CD4-positive, alpha-beta T cell (primary cell): ENCODE data around the gene CPNE2. TPM values are rescaled to one million over a fixed set of nuclear protein-coding genes. Genes with fewer than 3 reads are reported as not detected.

Source experiments
- ATAC-seq: fragments of 200-7000 bp; cut with Tn5 transposase; one replicate; pipeline ENCODE4 v1.10.0; 2022; ENCODE audit warnings: mild to moderate bottlenecking; ENCODE audit not compliant: poor library complexity
- CTCF ChIA-PET: fragments of 350-600 bp; sonication (Branson Sonifier 250); formaldehyde crosslinking; loops from one replicate; lab custom pipeline; 2021; ENCODE audit warnings: antibody characterized with exemption, inconsistent platforms; lab: Charles Lee
- POLR2A ChIA-PET: fragments of 350-600 bp; sonication (Branson Sonifier 250); formaldehyde crosslinking; loops from one replicate; lab custom pipeline; 2021; ENCODE audit warnings: antibody characterized with exemption, inconsistent platforms; lab: Charles Lee
- DNase-seq, 14 experiments: peaks; one replicate each; pipeline ENCODE4 v3.0.0-alpha.2; 2013 to 2020; ENCODE audit warnings: mixed read lengths in 2 of 14
- H3K27ac ChIP-seq, 2 donors: one replicate each; pipeline versions ENCODE4 v1.5.1 to v1.7.0; 2013; ENCODE audit warnings: low read length in 2 of 2, low read depth in 1 of 2, mild to moderate bottlenecking in 1 of 2
- H3K27me3 ChIP-seq, 2 experiments: 1 replicate in 1 of 2; 2 replicates in 1 of 2; pipeline versions ENCODE4 v1.6.1 to v1.7.0; 2013; ENCODE audit warnings: low read length in 2 of 2, control low read depth in 1 of 2, mild to moderate bottlenecking in 1 of 2, moderate library complexity in 1 of 2; ENCODE audit not compliant: insufficient read depth in 2 of 2, control insufficient read depth in 1 of 2
- H3K36me3 ChIP-seq: one replicate; pipeline ENCODE4 v1.6.1; 2013; ENCODE audit warnings: low read length, control low read depth; ENCODE audit not compliant: insufficient read depth
- H3K4me1 ChIP-seq: one replicate; pipeline ENCODE4 v1.6.1; 2013; ENCODE audit warnings: low read length, control low read depth; ENCODE audit not compliant: insufficient read depth
- H3K4me3 ChIP-seq: one replicate; pipeline ENCODE4 v1.5.1; 2013; ENCODE audit warnings: mild to moderate bottlenecking, low read length, moderate library complexity
- H3K9me3 ChIP-seq, 2 experiments: 1 replicate in 1 of 2; 2 replicates in 1 of 2; pipeline versions ENCODE4 v1.6.1 to v1.7.0; 2013; ENCODE audit warnings: low read length in 2 of 2, mild to moderate bottlenecking in 2 of 2, control low read depth in 1 of 2, moderate library complexity in 1 of 2; ENCODE audit not compliant: control insufficient read depth in 1 of 2, insufficient read depth in 1 of 2
- H3K27ac Mint-ChIP-seq: one replicate; pipeline ENCODE4 v1.8.0; 2020; ENCODE audit warnings: mixed read lengths
- H3K27me3 Mint-ChIP-seq: one replicate; pipeline ENCODE4 v1.8.0; 2021; ENCODE audit warnings: mixed read lengths
- H3K36me3 Mint-ChIP-seq: one replicate; pipeline ENCODE4 v1.8.0; 2021; ENCODE audit warnings: low read depth, mixed read lengths
- H3K4me1 Mint-ChIP-seq: one replicate; pipeline ENCODE4 v1.8.0; 2021; ENCODE audit warnings: low read depth, mixed read lengths
- H3K4me3 Mint-ChIP-seq: one replicate; pipeline ENCODE4 v1.8.0; 2020; ENCODE audit warnings: mild to moderate bottlenecking, mixed read lengths
- H3K9me3 Mint-ChIP-seq: one replicate; pipeline ENCODE4 v1.8.0; 2020; ENCODE audit warnings: mixed read lengths
- CTCF ChIP-seq: fragments of 200-600 bp; IDR thresholded peaks from one replicate; pipeline ENCODE4 v1.8.0; 2022; ENCODE audit warnings: antibody characterized with exemption, mild to moderate bottlenecking
- intact Hi-C, 2 experiments: fragments of 100-400 bp; cut with DNase I in 1 of 2; cut with micrococcal nuclease in 1 of 2; formaldehyde crosslinking; loops; one replicate each; pipeline versions ENCODE4 v1.15.1 to v1.9.0; 2023 to 2025; cut with DNase I, micrococcal nuclease
- total RNA-seq, 174 experiments: library from RNA in 2 of 174; stranded (reverse) in 2 of 174; gene quantifications; one replicate each; pipeline ENCODE4 v1.2.3 and lab custom pipeline; 2021 to 2026

The CPNE2 gene
- total RNA-seq, 2 experiments from 2014 or later: 2.2 to 3.5 TPM

- H3K9me3 ChIP-seq: no peaks in the 10 kb centered on the region
- no peak for TF ChIP-seq CTCF
- Mint-ChIP-seq H3K36me3 (peaks cover 21% of the 10 kb centered on the region), H3K4me1 (peaks cover 43% of the 10 kb centered on the region), H3K27ac (no peak overlapping the region), H3K4me3 (no peak overlapping the region), H3K9me3 (no peaks in the 10 kb centered on the region), H3K27me3 (no peaks in the 10 kb centered on the region)
- no peaks in the 10 kb centered on the region for H3K27me3 ChIP-seq
- ChIA-PET CTCF (interaction anchor here (0.6 kb wide), 1 partner anchor 162 kb away, joined by 3 read pairs; no protein-coding TSS in a partner anchor), POLR2A (no interaction called here)
- H3K4me1 ChIP-seq: peaks cover 15% of the 10 kb centered on the region
- no peak overlapping the region for H3K4me3 ChIP-seq
- ATAC-seq: no peak
- DNase-seq: no peak
- H3K36me3 ChIP-seq: peaks cover 1% of the 10 kb centered on the region
- H3K27ac ChIP-seq: no peak overlapping the region
- intact Hi-C loops: no loop called here
These were observed 98.7 kb downstream of the CPNE2 start for GRCh38 chr16:57191056-57191571.

- no peaks in the 10 kb centered on the region for H3K9me3 Mint-ChIP-seq
- H3K27ac ChIP-seq: no peak overlapping the region
- no peaks in the 10 kb centered on the region for H3K9me3 ChIP-seq
- ATAC-seq (no peak), DNase-seq (no peak)
- ChIA-PET CTCF (no interaction called here), POLR2A (no interaction called here)
- peaks cover 9% of the 10 kb centered on the region for H3K4me1 ChIP-seq
- peaks cover 21% of the 10 kb centered on the region for H3K36me3 Mint-ChIP-seq
- no peak overlapping the region for H3K4me3 Mint-ChIP-seq
- H3K4me3 ChIP-seq: no peak overlapping the region
- no peak for TF ChIP-seq CTCF
- no peak overlapping the region for H3K27ac Mint-ChIP-seq
- H3K36me3 ChIP-seq: peaks cover 3% of the 10 kb centered on the region
- H3K27me3 Mint-ChIP-seq: no peaks in the 10 kb centered on the region
- intact Hi-C loops: no loop called here
- H3K27me3 ChIP-seq: no peaks in the 10 kb centered on the region
- peaks cover 50% of the 10 kb centered on the region for H3K4me1 Mint-ChIP-seq
These were observed 99.8 kb downstream of the CPNE2 start for GRCh38 chr16:57192146-57192545.

GRCh38 chr16:57192720-57193486 lies 100.5 kb downstream of the CPNE2 start:
- ATAC-seq: no peak
- ChIA-PET POLR2A (no interaction called here), CTCF (no interaction called here)
- Histone ChIP-seq H3K9me3 (no peaks in the 10 kb centered on the region), H3K36me3 (peaks cover 3% of the 10 kb centered on the region), H3K27ac (no peak overlapping the region), H3K4me1 (peaks cover 2% of the 10 kb centered on the region), H3K4me3 (no peak overlapping the region), H3K27me3 (no peaks in the 10 kb centered on the region)
- Mint-ChIP-seq H3K9me3 (no peaks in the 10 kb centered on the region), H3K4me3 (no peak overlapping the region), H3K27me3 (no peaks in the 10 kb centered on the region), H3K27ac (no peak overlapping the region), H3K4me1 (peaks cover 42% of the 10 kb centered on the region), H3K36me3 (peaks cover 16% of the 10 kb centered on the region)
- intact Hi-C loops: no loop called here
- DNase-seq: no peak
- TF ChIP-seq CTCF: no peak
